Uterus (tissue), 4 donors: ENCODE results near the gene ING1. TPM values are rescaled to one million over a fixed set of nuclear protein-coding genes. Genes with fewer than 3 reads are reported as not detected.

ENCODE experiments used
- DNase-seq, 2 donors: peaks; one replicate each; pipeline ENCODE4 v3.0.0-alpha.2; 2019 to 2020
- H3K27ac ChIP-seq, 2 donors: fragments of 200-600 bp; sonication (generic); 1 replicate in 1 of 2; 2 replicates in 1 of 2; pipeline ENCODE4 v1.5.1; 2016 to 2018
- H3K27me3 ChIP-seq, 2 donors: fragments of 200-600 bp; sonication (generic); one replicate each; pipeline ENCODE4 v1.5.1; 2018 to 2019; ENCODE audit warnings: control low read depth in 1 of 2
- H3K36me3 ChIP-seq, 2 donors: fragments of 200-600 bp; sonication (generic); one replicate each; pipeline ENCODE4 v1.5.1; 2019; ENCODE audit warnings: control low read depth in 1 of 2
- H3K4me1 ChIP-seq, 2 donors: fragments of 200-600 bp; sonication (generic); one replicate each; pipeline ENCODE4 v1.5.1; 2018 to 2019; ENCODE audit warnings: control low read depth in 1 of 2
- H3K4me3 ChIP-seq, 2 donors: fragments of 200-600 bp; sonication (generic); 1 replicate in 1 of 2; 2 replicates in 1 of 2; pipeline ENCODE4 v1.5.1; 2018 to 2019; ENCODE audit warnings: mild to moderate bottlenecking in 1 of 2
- H3K9me3 ChIP-seq, 2 donors: fragments of 200-600 bp; sonication (generic); one replicate each; pipeline ENCODE4 v1.5.1; 2019; ENCODE audit warnings: control low read depth in 1 of 2
- CTCF ChIP-seq, 4 experiments: fragments of 200-600 bp in 2 of 4; fragments of 450-650 bp in 2 of 4; sonication (generic) in 2 of 4; IDR thresholded peaks; one replicate each; pipeline ENCODE4 v1.5.1; 2016 to 2019; ENCODE audit warnings: antibody characterized with exemption in 4 of 4, mild to moderate bottlenecking in 2 of 4, moderate library complexity in 1 of 4
- POLR2A ChIP-seq, 2 donors: fragments of 450-650 bp; IDR thresholded peaks; one replicate each; pipeline ENCODE4 v1.6.1; 2016; ENCODE audit warnings: antibody characterized with exemption in 2 of 2, mild to moderate bottlenecking in 1 of 2, moderate library complexity in 1 of 2
- intact Hi-C: fragments of 100-400 bp; cut with DNase I; formaldehyde crosslinking; loops from one replicate; pipeline ENCODE4 v1.15.1; 2023; ENCODE audit warnings: low total_unique reads
- total RNA-seq, 4 donors: library from RNA; depleted of rRNA in 3 of 4; stranded (reverse); fragments of >200 nt in 3 of 4; gene quantifications; one replicate each; pipeline versions ENCODE4 v1.1.0 to v1.2.4, GENCODE V29; 2014 to 2023
- donor health status: DM: yes; HTN: yes; CAD: no.

Gene ING1
- total RNA-seq, 4 donors from 2014 or later: 10.2 to 28.1 (median 19.5) TPM

GRCh38 chr13:110767476-110767875 lies 54.0 kb downstream of the ING1 start:
- intact Hi-C loops: no loop called here
- Histone ChIP-seq H3K27ac (no peak overlapping the region), H3K4me3 (no peak overlapping the region), H3K36me3 (no peaks in the 10 kb centered on the region), H3K27me3 (no peaks in the 10 kb centered on the region), H3K9me3 (no peaks in the 10 kb centered on the region), H3K4me1 (no peaks in the 10 kb centered on the region)
- DNase-seq: no peak
- TF ChIP-seq POLR2A (IDR thresholded peaks at IDR 0.05) (no peak), CTCF (IDR thresholded peaks at IDR 0.05) (no peak)

GRCh38 chr13:110769097-110769496 lies 55.6 kb downstream of the ING1 start:
- intact Hi-C loops: no loop called here
- H3K36me3 ChIP-seq: no peaks in the 10 kb centered on the region

DNA sequence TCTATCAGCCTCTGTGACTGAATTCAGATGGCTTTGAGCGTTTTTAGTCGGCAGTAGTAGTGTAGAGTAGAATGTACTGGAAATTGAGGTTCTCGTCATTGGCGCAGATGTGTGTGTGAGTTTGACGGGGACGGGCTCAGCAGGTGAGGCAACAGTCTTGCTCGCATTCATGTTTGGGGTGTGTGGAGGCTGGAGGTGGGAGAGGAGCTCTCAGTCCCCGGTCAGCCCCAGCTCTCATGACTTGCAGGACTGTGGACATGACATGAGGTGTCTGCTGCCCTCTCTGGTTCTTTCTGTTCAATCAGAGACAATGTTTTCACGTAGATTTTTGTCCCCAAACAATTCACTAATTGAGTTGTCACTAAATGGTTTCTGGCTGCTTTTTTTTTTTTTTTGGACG lies 57.2 kb downstream of the ING1 start:
- DNase-seq: no peak
- H3K27ac ChIP-seq: peak overlapping the region in 1 of 2 donors; percentile 27
- TF ChIP-seq POLR2A (IDR thresholded peaks at IDR 0.05) (no peak), CTCF (IDR thresholded peaks at IDR 0.05) (no peak)

More at GRCh38 chr13:110769097-110769496, 55.6 kb downstream of the ING1 start:
- TF ChIP-seq CTCF (IDR thresholded peaks at IDR 0.05) (no peak), POLR2A (IDR thresholded peaks at IDR 0.05) (no peak)
- Histone ChIP-seq H3K27me3 (no peaks in the 10 kb centered on the region), H3K9me3 (no peaks in the 10 kb centered on the region), H3K4me3 (no peak overlapping the region), H3K27ac (no peak overlapping the region), H3K4me1 (no peaks in the 10 kb centered on the region)
- DNase-seq: no peak

DNA sequence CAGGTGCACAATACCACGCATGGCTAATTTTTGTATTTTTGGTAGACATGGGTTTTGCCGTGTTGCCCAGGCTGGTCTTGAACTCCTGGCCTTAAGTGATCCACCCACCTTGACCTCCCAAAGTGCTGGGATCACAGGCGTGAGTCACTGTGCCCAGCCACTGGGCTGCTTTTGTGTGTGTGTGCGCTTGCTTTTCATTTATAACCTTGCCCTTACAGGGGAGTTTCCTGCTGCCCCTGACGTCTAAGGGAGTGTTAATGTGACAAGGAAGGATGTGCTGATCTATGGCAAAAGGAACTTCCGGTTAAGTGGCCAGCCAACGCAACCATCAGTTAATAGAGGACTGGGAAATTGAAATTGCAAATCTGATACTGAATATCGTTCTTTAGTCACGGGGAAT lies 57.7 kb downstream of the ING1 start:
- Histone ChIP-seq H3K9me3 (no peaks in the 10 kb centered on the region), H3K27ac (peak overlapping the region in 1 of 2 donors; percentile 27), H3K4me1 (no peaks in the 10 kb centered on the region), H3K36me3 (no peaks in the 10 kb centered on the region), H3K27me3 (no peaks in the 10 kb centered on the region), H3K4me3 (no peak overlapping the region)
- no peak for TF ChIP-seq CTCF (IDR thresholded peaks at IDR 0.05)
- TF ChIP-seq POLR2A (IDR thresholded peaks at IDR 0.05): no peak
- intact Hi-C loops: no loop called here
- DNase-seq: peak in 1 of 2 donors; percentile 31

More for the DNA sequence above, 57.2 kb downstream of the ING1 start:
- H3K9me3 ChIP-seq: no peaks in the 10 kb centered on the region
- no peaks in the 10 kb centered on the region for H3K4me1 ChIP-seq
- H3K4me3 ChIP-seq: no peak overlapping the region
- no peaks in the 10 kb centered on the region for H3K27me3 ChIP-seq
- no peaks in the 10 kb centered on the region for H3K36me3 ChIP-seq
- intact Hi-C loops: no loop called here

GRCh38 chr13:110772091-110772984 lies 58.8 kb downstream of the ING1 start:
- H3K27ac ChIP-seq: no peak overlapping the region
- TF ChIP-seq POLR2A (IDR thresholded peaks at IDR 0.05): no peak
- no peak for TF ChIP-seq CTCF (IDR thresholded peaks at IDR 0.05)
- H3K36me3 ChIP-seq: no peaks in the 10 kb centered on the region
- H3K4me1 ChIP-seq: no peaks in the 10 kb centered on the region
- intact Hi-C loops: no loop called here
- no peak overlapping the region for H3K4me3 ChIP-seq
- no peak for DNase-seq
- no peaks in the 10 kb centered on the region for H3K27me3 ChIP-seq
- no peaks in the 10 kb centered on the region for H3K9me3 ChIP-seq
